HEK293 (cell line): ENCODE measurements around the gene TACC2.
A peak's percentile ranks its signal among the peaks of the same experiment; 100 is the strongest.

Experiments
- CTCF ChIA-PET: fragments of 350-600 bp; formaldehyde crosslinking; extraction: SDS; loops from one replicate; lab custom pipeline; 2021; ENCODE audit warnings: antibody characterized with exemption; lab: Yijun Ruan, JAX
- POLR2A ChIA-PET: fragments of 300-600 bp; formaldehyde crosslinking; extraction: SDS; loops from one replicate; lab custom pipeline; 2020; ENCODE audit warnings: antibody characterized with exemption, inconsistent platforms; lab: Yijun Ruan, JAX
- H3K27ac ChIP-seq: fragments of 200-500 bp; sonication (Bioruptor generic); 2 replicates; pipeline ENCODE4 v1.5.1; 2014; ENCODE audit warnings: low read depth, low read length, control low read depth, inconsistent platforms; ENCODE audit errors: extremely low read depth
- H3K36me3 ChIP-seq, 2 experiments: fragments of 200-500 bp in 1 of 2; sonication (Bioruptor generic) in 1 of 2; 1 replicate in 1 of 2; 2 replicates in 1 of 2; pipeline ENCODE4 v1.5.1; 2014 to 2017; ENCODE audit warnings: inconsistent platforms in 2 of 2, low read length in 2 of 2; ENCODE audit not compliant: control insufficient read depth in 2 of 2, insufficient read depth in 1 of 2
- H3K4me1 ChIP-seq: fragments of 200-500 bp; sonication (Bioruptor generic); 2 replicates; pipeline ENCODE4 v1.5.1; 2014; ENCODE audit warnings: mild to moderate bottlenecking, low read length, inconsistent platforms; ENCODE audit not compliant: control insufficient read depth, insufficient read depth
- H3K4me3 ChIP-seq: 2 replicates; pipeline ENCODE4 v1.5.1; 2011; ENCODE audit warnings: low read depth, mild to moderate bottlenecking, control low read depth, low read length, moderate library complexity
- H3K9me3 ChIP-seq: fragments of 200-500 bp; sonication (Bioruptor generic); 2 replicates; pipeline ENCODE4 v1.5.1; 2014; ENCODE audit warnings: low read depth, low read length, inconsistent platforms; ENCODE audit not compliant: control insufficient read depth, insufficient read depth
- PRDM1 ChIP-seq: fragments of 450-650 bp; formaldehyde crosslinking; IDR thresholded peaks from 2 replicates; pipeline ENCODE4; 2016; ENCODE audit warnings: missing biosample characterization, missing genetic modification characterization
- YY1 ChIP-seq: fragments of 450-650 bp; formaldehyde crosslinking; IDR thresholded peaks from 2 replicates; pipeline ENCODE4 v1.5.1; 2018; ENCODE audit warnings: missing biosample characterization, missing genetic modification characterization
- ZIC2 ChIP-seq: fragments of 450-650 bp; formaldehyde crosslinking; IDR thresholded peaks from 2 replicates; pipeline ENCODE4 v1.5.1; 2016; ENCODE audit warnings: missing biosample characterization, missing genetic modification characterization
- ZNF121 ChIP-seq: fragments of 450-650 bp; formaldehyde crosslinking; IDR thresholded peaks from 2 replicates; pipeline ENCODE4 v1.5.1; 2016; ENCODE audit warnings: missing biosample characterization, missing genetic modification characterization
- ZNF16 ChIP-seq: fragments of 450-650 bp; formaldehyde crosslinking; IDR thresholded peaks from 2 replicates; pipeline ENCODE4 v1.5.1; 2016; ENCODE audit warnings: low read depth, missing biosample characterization, missing genetic modification characterization
- ZNF2 ChIP-seq: fragments of 450-650 bp; formaldehyde crosslinking; IDR thresholded peaks from 2 replicates; pipeline ENCODE4 v1.5.1; 2016; ENCODE audit warnings: missing biosample characterization, missing genetic modification characterization
- ZNF24 ChIP-seq: fragments of 450-650 bp; formaldehyde crosslinking; IDR thresholded peaks from 2 replicates; pipeline ENCODE4 v1.5.1; 2016; ENCODE audit warnings: missing biosample characterization, missing genetic modification characterization
- ZNF274 ChIP-seq, 2 experiments: fragments of 200-500 bp in 1 of 2; fragments of 450-650 bp in 1 of 2; sonication (Bioruptor generic) in 1 of 2; formaldehyde crosslinking in 1 of 2; IDR thresholded peaks; 2 replicates each; pipeline versions ENCODE4 v1.5.1 to v1.6.1; 2014 to 2016; ENCODE audit warnings: borderline replicate concordance in 1 of 2, inconsistent platforms in 1 of 2, low read length in 1 of 2, missing biosample characterization in 1 of 2, missing genetic modification characterization in 1 of 2
- ZNF747 ChIP-seq: fragments of 450-650 bp; formaldehyde crosslinking; IDR thresholded peaks from 2 replicates; pipeline ENCODE4 v1.5.1; 2016; ENCODE audit warnings: missing biosample characterization, missing genetic modification characterization
- ZNF791 ChIP-seq: fragments of 450-650 bp; formaldehyde crosslinking; IDR thresholded peaks from 2 replicates; pipeline ENCODE4 v1.5.1; 2016; ENCODE audit warnings: missing biosample characterization, missing genetic modification characterization
- ZSCAN23 ChIP-seq: fragments of 450-650 bp; formaldehyde crosslinking; IDR thresholded peaks from 2 replicates; pipeline ENCODE4 v1.5.1; 2016; ENCODE audit warnings: missing biosample characterization, missing genetic modification characterization
- TF ChIP-seq, protein P1 (sequence below): fragments of 450-650 bp; IDR thresholded peaks from 2 replicates; pipeline ENCODE4 v1.5.1; 2018; ENCODE audit warnings: missing biosample characterization, missing genetic modification characterization
- TF ChIP-seq, protein P2 (sequence below): fragments of 450-650 bp; formaldehyde crosslinking; IDR thresholded peaks from 2 replicates; pipeline ENCODE4 v1.5.1; 2016; ENCODE audit warnings: missing biosample characterization, missing genetic modification characterization
- TF ChIP-seq, protein P3 (sequence below): fragments of 450-650 bp; formaldehyde crosslinking; IDR thresholded peaks from 2 replicates; pipeline ENCODE4; 2016; ENCODE audit warnings: missing biosample characterization, missing genetic modification characterization
- TF ChIP-seq, protein P4 (sequence below): fragments of 450-650 bp; formaldehyde crosslinking; IDR thresholded peaks from 2 replicates; pipeline ENCODE4 v1.5.1; 2016; ENCODE audit warnings: missing biosample characterization, missing genetic modification characterization
- TF ChIP-seq, protein P5 (sequence below): fragments of 450-650 bp; formaldehyde crosslinking; IDR thresholded peaks from 2 replicates; pipeline ENCODE4 v1.5.1; 2016; ENCODE audit warnings: missing biosample characterization, missing genetic modification characterization

Gene TACC2

DNA sequence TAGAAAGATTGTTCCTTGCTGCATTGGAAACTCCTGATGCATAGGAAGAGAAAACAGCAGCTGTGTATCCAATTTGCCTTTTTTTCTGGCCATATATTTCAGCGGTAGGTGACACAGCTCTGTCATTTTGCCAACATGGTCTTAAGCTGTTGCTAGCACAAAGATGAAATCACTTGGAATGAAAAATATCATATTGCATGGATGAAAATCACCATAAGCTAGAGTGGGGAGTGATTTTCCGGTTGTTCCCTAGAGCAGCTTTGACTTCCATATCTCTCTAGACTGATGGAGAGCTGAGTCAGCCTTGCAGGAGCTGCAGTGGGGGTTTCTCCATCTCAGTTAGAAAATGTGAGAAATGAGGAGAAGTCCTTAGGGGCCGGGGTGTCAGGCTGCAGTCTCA, 243.8 kb downstream of the TACC2 start:
- H3K27ac ChIP-seq, result no peak overlapping the region
- H3K36me3 ChIP-seq, result peaks cover 0 to 19% of the 10 kb centered on the region in 2 experiments; a peak in 1 of 3 replicates
- POLR2A ChIA-PET, result no interaction called here
- CTCF ChIA-PET, result interaction anchor here (1.3 kb wide), 1 partner anchor 70 kb away, joined by 3 read pairs; no protein-coding TSS in a partner anchor
- TF ChIP-seq ZNF2 (tag by site-specific recombination) (no peak), ZSCAN23 (tag by site-specific recombination) (no peak), YY1 (tag by site-specific recombination) (no peak), ZNF24 (no peak), ZNF791 (tag by site-specific recombination) (no peak), PRDM1 (tag by site-specific recombination) (no peak)
- TF ChIP-seq, protein P1, sequence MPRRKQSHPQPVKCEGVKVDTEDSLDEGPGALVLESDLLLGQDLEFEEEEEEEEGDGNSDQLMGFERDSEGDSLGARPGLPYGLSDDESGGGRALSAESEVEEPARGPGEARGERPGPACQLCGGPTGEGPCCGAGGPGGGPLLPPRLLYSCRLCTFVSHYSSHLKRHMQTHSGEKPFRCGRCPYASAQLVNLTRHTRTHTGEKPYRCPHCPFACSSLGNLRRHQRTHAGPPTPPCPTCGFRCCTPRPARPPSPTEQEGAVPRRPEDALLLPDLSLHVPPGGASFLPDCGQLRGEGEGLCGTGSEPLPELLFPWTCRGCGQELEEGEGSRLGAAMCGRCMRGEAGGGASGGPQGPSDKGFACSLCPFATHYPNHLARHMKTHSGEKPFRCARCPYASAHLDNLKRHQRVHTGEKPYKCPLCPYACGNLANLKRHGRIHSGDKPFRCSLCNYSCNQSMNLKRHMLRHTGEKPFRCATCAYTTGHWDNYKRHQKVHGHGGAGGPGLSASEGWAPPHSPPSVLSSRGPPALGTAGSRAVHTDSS, result no peak
- TF ChIP-seq, protein P2, sequence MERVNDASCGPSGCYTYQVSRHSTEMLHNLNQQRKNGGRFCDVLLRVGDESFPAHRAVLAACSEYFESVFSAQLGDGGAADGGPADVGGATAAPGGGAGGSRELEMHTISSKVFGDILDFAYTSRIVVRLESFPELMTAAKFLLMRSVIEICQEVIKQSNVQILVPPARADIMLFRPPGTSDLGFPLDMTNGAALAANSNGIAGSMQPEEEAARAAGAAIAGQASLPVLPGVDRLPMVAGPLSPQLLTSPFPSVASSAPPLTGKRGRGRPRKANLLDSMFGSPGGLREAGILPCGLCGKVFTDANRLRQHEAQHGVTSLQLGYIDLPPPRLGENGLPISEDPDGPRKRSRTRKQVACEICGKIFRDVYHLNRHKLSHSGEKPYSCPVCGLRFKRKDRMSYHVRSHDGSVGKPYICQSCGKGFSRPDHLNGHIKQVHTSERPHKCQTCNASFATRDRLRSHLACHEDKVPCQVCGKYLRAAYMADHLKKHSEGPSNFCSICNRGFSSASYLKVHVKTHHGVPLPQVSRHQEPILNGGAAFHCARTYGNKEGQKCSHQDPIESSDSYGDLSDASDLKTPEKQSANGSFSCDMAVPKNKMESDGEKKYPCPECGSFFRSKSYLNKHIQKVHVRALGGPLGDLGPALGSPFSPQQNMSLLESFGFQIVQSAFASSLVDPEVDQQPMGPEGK (tag by site-specific recombination), result no peak
- H3K4me3 ChIP-seq, result no peak overlapping the region
- H3K4me1 ChIP-seq, result no peaks in the 10 kb centered on the region
- no peaks in the 10 kb centered on the region for H3K9me3 ChIP-seq

DNA sequence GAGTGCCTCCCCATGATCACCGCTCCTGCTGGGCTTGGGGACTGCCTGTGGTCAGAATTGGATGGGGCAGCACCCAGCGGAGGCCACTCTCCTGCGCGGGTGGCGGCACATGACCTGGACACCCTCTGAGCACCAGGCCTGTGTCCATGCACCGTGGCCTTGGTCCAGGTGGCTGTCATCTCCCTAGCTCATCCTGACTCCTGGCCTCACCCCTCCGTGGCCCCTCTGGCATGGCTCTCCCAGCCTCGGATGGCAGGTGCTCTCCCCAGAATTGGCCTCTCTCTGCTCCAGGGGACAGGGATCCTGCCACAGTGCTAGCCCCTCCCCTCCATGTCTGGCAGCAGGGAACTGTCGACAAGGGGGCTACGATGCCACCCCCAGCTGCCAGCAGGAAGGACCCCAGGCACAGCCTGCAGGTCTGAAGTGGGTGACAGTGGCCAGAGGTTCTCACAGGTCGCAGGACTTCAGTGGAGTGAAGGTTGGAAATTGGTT, 244.9 kb downstream of the TACC2 start:
- no peaks in the 10 kb centered on the region for H3K9me3 ChIP-seq
- H3K4me3 ChIP-seq, result no peak overlapping the region
- POLR2A ChIA-PET, result no interaction called here
- no peaks in the 10 kb centered on the region for H3K4me1 ChIP-seq
- no peak for TF ChIP-seq ZNF16
- TF ChIP-seq ZIC2 (tag by site-specific recombination), result peak; percentile 70
- TF ChIP-seq, all 188 proteins: peak for 1
- no peak overlapping the region for H3K27ac ChIP-seq
- CTCF ChIA-PET, result interaction anchor here (1.3 kb wide), 1 partner anchor 71 kb away, joined by 3 read pairs; no protein-coding TSS in a partner anchor
- H3K36me3 ChIP-seq, result peaks cover 0 to 13% of the 10 kb centered on the region in 2 experiments; a peak in 2 of 3 replicates

DNA sequence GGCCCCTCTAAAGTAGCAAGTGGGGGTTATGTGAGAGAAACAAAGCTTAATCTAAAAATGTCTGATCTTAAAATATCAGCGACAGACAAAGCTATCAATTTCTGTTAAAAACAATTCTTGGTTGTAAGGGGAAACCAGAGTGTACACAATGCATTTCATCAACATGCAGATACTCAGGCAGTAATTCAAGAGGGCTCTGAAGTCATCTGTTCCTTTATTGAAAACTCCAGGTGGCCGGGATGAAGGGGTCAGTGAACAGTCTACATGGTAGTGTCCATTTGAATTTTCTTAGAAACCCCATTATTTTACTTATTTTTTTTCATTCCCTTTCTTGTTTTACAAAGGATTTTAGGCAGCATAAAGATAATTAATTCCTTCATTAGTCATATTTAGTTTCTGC, 245.5 kb downstream of the TACC2 start:
- no peaks in the 10 kb centered on the region for H3K4me1 ChIP-seq
- ChIA-PET POLR2A (no interaction called here), CTCF (no interaction called here)
- no peaks in the 10 kb centered on the region for H3K9me3 ChIP-seq
- peaks cover 0 to 9% of the 10 kb centered on the region in 2 experiments; a peak in 2 of 3 replicates for H3K36me3 ChIP-seq
- no peak overlapping the region for H3K4me3 ChIP-seq
- TF ChIP-seq, protein P2 (tag by site-specific recombination), result no peak
- H3K27ac ChIP-seq, result no peak overlapping the region

DNA sequence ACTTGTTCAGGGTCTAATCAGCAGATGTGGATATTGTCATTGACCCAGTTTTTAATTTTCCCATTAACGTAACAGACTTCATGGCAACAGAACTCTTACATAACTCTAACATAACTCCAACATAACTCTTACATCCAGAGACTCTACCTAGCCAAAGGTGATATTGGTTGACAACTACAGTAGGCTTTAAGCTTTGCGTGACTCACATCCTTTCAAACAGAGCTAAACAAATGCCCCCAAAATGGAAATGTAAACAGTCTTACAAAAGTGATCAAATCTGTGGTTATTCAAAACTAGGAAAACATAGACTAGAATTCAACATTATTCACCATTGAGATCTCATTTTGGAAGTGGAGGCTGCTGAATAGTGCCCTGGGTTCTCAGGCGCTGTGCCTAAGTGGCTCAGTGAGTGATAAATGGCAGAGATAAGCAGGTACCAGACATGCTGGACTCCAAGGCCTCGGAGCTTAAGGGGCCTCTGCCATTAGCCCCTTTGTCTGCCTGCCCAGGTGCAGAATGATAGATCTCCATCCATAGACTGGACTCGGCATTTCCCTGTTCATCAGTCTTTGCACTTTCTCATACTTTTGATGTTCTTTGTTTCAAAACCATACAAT, 247.8 kb downstream of the TACC2 start:
- POLR2A ChIA-PET, result no interaction called here
- no peak overlapping the region for H3K27ac ChIP-seq
- no peaks in the 10 kb centered on the region for H3K9me3 ChIP-seq
- H3K4me3 ChIP-seq, result no peak overlapping the region
- H3K36me3 ChIP-seq, result peaks cover 0 to 10% of the 10 kb centered on the region in 2 experiments; a peak in 2 of 3 replicates
- no peaks in the 10 kb centered on the region for H3K4me1 ChIP-seq
- CTCF ChIA-PET, result interaction anchor here (0.5 kb wide), 1 partner anchor 205 kb away, joined by 4 read pairs; no protein-coding TSS in a partner anchor
- TF ChIP-seq ZNF274 (IDR thresholded peaks at IDR 0.05; ENCODE audit: low read length) (no peak), ZNF274 (tag by site-specific recombination; IDR thresholded peaks at IDR 0.05; ENCODE audit: borderline replicate concordance) (no peak), ZNF121 (tag by site-specific recombination) (no peak), ZNF747 (tag by site-specific recombination) (no peak)
- TF ChIP-seq, protein P3, sequence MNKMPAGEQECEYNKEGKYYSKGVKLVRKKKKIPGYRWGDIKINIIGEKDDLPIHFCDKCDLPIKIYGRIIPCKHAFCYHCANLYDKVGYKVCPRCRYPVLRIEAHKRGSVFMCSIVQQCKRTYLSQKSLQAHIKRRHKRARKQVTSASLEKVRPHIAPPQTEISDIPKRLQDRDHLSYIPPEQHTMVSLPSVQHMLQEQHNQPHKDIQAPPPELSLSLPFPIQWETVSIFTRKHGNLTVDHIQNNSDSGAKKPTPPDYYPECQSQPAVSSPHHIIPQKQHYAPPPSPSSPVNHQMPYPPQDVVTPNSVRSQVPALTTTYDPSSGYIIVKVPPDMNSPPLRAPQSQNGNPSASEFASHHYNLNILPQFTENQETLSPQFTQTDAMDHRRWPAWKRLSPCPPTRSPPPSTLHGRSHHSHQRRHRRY (tag by site-specific recombination), result no peak
- TF ChIP-seq, protein P4, sequence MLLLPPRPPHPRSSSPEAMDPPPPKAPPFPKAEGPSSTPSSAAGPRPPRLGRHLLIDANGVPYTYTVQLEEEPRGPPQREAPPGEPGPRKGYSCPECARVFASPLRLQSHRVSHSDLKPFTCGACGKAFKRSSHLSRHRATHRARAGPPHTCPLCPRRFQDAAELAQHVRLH (tag by site-specific recombination), result no peak
- TF ChIP-seq, protein P5, sequence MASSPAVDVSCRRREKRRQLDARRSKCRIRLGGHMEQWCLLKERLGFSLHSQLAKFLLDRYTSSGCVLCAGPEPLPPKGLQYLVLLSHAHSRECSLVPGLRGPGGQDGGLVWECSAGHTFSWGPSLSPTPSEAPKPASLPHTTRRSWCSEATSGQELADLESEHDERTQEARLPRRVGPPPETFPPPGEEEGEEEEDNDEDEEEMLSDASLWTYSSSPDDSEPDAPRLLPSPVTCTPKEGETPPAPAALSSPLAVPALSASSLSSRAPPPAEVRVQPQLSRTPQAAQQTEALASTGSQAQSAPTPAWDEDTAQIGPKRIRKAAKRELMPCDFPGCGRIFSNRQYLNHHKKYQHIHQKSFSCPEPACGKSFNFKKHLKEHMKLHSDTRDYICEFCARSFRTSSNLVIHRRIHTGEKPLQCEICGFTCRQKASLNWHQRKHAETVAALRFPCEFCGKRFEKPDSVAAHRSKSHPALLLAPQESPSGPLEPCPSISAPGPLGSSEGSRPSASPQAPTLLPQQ (tag by site-specific recombination), result no peak
